NCI-H2171 treated with DMSO at 0.1 percent for 48 hours (cell line): ENCODE data around the gene EBP.

Experiments
- DNase-seq: peaks from one replicate; lab custom pipeline; 2025; lab: John Stamatoyannopoulos, UW

Gene EBP

GRCh38 chrX:48521353-48522243, at the start of gene EBP:
EBP (plus strand) TSS chrX:48521808; CDS start chrX:48523772, 1,964 bp downstream.
- peak; percentile 95 for DNase-seq

- peak; percentile 81 for DNase-seq
Measured at GRCh38 chrX:48472225-48472624, 49.4 kb upstream of the EBP start.

- DNase-seq, result peak; percentile 75
Measured at GRCh38 chrX:48472851-48473703, 48.5 kb upstream of the EBP start.

- DNase-seq, result no peak
Measured at GRCh38 chrX:48473704-48473990, 48.0 kb upstream of the EBP start.

GRCh38 chrX:48474127-48474526, 47.5 kb upstream of the EBP start:
- DNase-seq, result no peak

GRCh38 chrX:48474581-48474980, 47.0 kb upstream of the EBP start:
- DNase-seq, result no peak

- DNase-seq, result no peak
Measured at GRCh38 chrX:48475296-48475695, 46.3 kb upstream of the EBP start.

- peak; percentile 90 for DNase-seq
Measured at GRCh38 chrX:48475774-48476577, 45.6 kb upstream of the EBP start, which contains the start of gene FTSJ1. FTSJ1 (plus strand) TSS chrX:48476199; CDS start chrX:48478048, 1,849 bp downstream.

- DNase-seq, result no peak
Measured at GRCh38 chrX:48476919-48477318, 44.7 kb upstream of the EBP start.

- no peak for DNase-seq
Measured at GRCh38 chrX:48477960-48478755, 43.5 kb upstream of the EBP start.

- DNase-seq, result no peak
Measured at GRCh38 chrX:48478806-48479205, 42.8 kb upstream of the EBP start.

- DNase-seq, result no peak
Measured at GRCh38 chrX:48480142-48480541, 41.5 kb upstream of the EBP start.

- DNase-seq, result no peak
Measured at GRCh38 chrX:48480583-48480982, 41.0 kb upstream of the EBP start.

- no peak for DNase-seq
Measured at GRCh38 chrX:48482526-48482925, 39.1 kb upstream of the EBP start.

- DNase-seq, result no peak
Measured at GRCh38 chrX:48487362-48487798, 34.2 kb upstream of the EBP start.

GRCh38 chrX:48488034-48488433, 33.6 kb upstream of the EBP start:
- DNase-seq, result no peak

GRCh38 chrX:48489296-48489695, 32.3 kb upstream of the EBP start:
- no peak for DNase-seq

- DNase-seq, result no peak
Measured at GRCh38 chrX:48489892-48490291, 31.7 kb upstream of the EBP start.

GRCh38 chrX:48490661-48491060, 30.9 kb upstream of the EBP start:
- DNase-seq, result no peak

- no peak for DNase-seq
Measured at GRCh38 chrX:48491809-48492208, 29.8 kb upstream of the EBP start.

- DNase-seq, result no peak
Measured at GRCh38 chrX:48492293-48492910, 29.2 kb upstream of the EBP start.
